CD4-positive, alpha-beta T cell treated with Interleukin-2 at 100 ng/mL for 4 hours (primary cell): ENCODE measurements around the gene MAP2K5.
"Not testable (repeated sequence)": the region's sequence is repeated elsewhere in the genome, so short reads cannot be mapped to it uniquely, and the experiment has no call there.

Source experiments
- DNase-seq: peaks from one replicate; pipeline ENCODE4 v3.0.0-alpha.2; 2020; ENCODE audit warnings: low spot score

Gene MAP2K5

GRCh38 chr15:67672834-67673233 is 130.3 kb downstream of the MAP2K5 start:
- DNase-seq = not testable (repeated sequence)

- DNase-seq = no peak
Measured at GRCh38 chr15:67674983-67675382, 132.5 kb downstream of the MAP2K5 start.

- DNase-seq = no peak
Measured at GRCh38 chr15:67678089-67678488, 135.6 kb downstream of the MAP2K5 start.

- DNase-seq = no peak
Measured at GRCh38 chr15:67678993-67679392, 136.5 kb downstream of the MAP2K5 start.

GRCh38 chr15:67680641-67681040 is 138.1 kb downstream of the MAP2K5 start:
- no peak for DNase-seq

- DNase-seq = no peak
Measured at GRCh38 chr15:67685008-67685599, 142.6 kb downstream of the MAP2K5 start.

GRCh38 chr15:67685716-67686115 is 143.2 kb downstream of the MAP2K5 start:
- DNase-seq = no peak

- DNase-seq = no peak
Measured at GRCh38 chr15:67690936-67691335, 148.4 kb downstream of the MAP2K5 start.

- DNase-seq = no peak
Measured at GRCh38 chr15:67691450-67691849, 148.9 kb downstream of the MAP2K5 start.

GRCh38 chr15:67692573-67692972 is 150.1 kb downstream of the MAP2K5 start:
- DNase-seq = no peak

- DNase-seq = no peak
Measured at GRCh38 chr15:67696087-67696486, 153.6 kb downstream of the MAP2K5 start.

- DNase-seq = no peak
Measured at GRCh38 chr15:67700023-67700422, 157.5 kb downstream of the MAP2K5 start.

- DNase-seq = no peak
Measured at GRCh38 chr15:67701669-67702068, 159.2 kb downstream of the MAP2K5 start.

GRCh38 chr15:67707520-67708283 is 165.2 kb downstream of the MAP2K5 start:
- DNase-seq = no peak

GRCh38 chr15:67708500-67708899 is 166.0 kb downstream of the MAP2K5 start:
- DNase-seq = no peak

- no peak for DNase-seq
Measured at GRCh38 chr15:67715170-67715569, 172.7 kb downstream of the MAP2K5 start.

GRCh38 chr15:67716171-67716570 is 173.7 kb downstream of the MAP2K5 start:
- DNase-seq = no peak

- DNase-seq = no peak
Measured at GRCh38 chr15:67717776-67718175, 175.3 kb downstream of the MAP2K5 start.

GRCh38 chr15:67719330-67719959 is 176.9 kb downstream of the MAP2K5 start:
- DNase-seq = no peak

- DNase-seq = no peak
Measured at GRCh38 chr15:67720556-67721175, 178.2 kb downstream of the MAP2K5 start.

- DNase-seq = no peak
Measured at GRCh38 chr15:67722030-67722817, 179.7 kb downstream of the MAP2K5 start.
